ENCODE results near the gene HMCN2.

Gene HMCN2

DNA sequence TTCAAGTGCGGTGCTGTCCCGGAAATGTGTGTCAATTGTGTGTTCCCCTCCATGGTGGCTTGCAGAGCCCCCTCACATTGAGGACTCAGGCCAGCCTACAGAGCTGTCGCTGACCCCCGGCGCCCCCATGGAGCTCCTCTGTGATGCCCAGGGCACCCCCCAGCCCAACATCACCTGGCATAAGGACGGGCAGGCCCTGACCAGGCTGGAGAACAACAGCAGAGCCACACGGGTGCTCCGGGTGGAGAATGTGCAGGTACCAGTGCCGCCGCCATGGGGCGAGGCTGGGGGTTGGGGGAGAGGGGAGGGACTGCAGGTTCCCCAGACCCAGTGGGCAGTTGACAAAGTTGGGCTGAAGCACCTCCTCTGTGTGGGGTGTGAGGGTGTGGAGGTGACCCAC lies 128.8 kb downstream of the HMCN2 start:
- no peak overlapping the region for H3K4me3 ChIP-seq (ENCODE audit: low read depth, low read length)
- no peak for DNase-seq (ENCODE audit: low read depth)
- TF ChIP-seq, protein P1, sequence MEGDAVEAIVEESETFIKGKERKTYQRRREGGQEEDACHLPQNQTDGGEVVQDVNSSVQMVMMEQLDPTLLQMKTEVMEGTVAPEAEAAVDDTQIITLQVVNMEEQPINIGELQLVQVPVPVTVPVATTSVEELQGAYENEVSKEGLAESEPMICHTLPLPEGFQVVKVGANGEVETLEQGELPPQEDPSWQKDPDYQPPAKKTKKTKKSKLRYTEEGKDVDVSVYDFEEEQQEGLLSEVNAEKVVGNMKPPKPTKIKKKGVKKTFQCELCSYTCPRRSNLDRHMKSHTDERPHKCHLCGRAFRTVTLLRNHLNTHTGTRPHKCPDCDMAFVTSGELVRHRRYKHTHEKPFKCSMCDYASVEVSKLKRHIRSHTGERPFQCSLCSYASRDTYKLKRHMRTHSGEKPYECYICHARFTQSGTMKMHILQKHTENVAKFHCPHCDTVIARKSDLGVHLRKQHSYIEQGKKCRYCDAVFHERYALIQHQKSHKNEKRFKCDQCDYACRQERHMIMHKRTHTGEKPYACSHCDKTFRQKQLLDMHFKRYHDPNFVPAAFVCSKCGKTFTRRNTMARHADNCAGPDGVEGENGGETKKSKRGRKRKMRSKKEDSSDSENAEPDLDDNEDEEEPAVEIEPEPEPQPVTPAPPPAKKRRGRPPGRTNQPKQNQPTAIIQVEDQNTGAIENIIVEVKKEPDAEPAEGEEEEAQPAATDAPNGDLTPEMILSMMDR (IDR thresholded peaks at IDR 0.05; ENCODE audit: low read depth, low read length, missing control alignments): no peak

GRCh38 chr9:130394814-130395470 lies 129.4 kb downstream of the HMCN2 start:
- DNase-seq (ENCODE audit: low read depth): no peak
- TF ChIP-seq, protein P1 (IDR thresholded peaks at IDR 0.05; ENCODE audit: low read depth, low read length, missing control alignments): no peak
- H3K4me3 ChIP-seq (ENCODE audit: low read depth, low read length): no peak overlapping the region

DNA sequence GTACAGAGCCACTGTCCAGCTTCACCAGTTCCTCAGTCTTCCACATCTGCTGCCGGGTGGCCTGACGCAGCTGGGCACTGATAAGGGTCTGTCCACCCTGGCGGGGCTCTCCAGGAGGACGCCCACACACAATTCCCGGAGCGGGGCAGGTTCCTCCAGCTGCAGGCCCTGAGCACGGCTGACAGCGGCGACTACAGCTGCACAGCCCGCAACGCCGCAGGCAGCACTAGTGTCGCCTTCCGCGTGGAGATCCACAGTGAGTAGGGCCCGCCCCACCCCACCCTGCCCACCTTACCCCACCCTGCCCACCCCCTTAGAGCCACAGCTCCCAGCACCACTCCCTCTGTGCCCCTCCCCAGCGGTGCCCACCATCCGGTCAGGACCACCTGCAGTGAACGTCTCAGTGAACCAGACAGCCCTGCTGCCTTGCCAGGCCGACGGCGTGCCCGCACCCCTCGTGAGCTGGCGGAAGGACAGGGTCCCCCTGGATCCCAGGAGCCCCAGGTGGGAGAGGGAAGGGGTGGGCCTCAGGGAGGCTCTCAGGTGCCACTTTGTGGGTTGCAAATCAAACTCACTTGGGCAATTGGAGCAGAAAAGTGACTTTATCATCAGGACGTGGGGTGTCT lies 130.4 kb downstream of the HMCN2 start:
- DNase-seq (ENCODE audit: low read depth): no peak
- no peak overlapping the region for H3K4me3 ChIP-seq (ENCODE audit: low read depth, low read length)
- TF ChIP-seq, protein P1 (IDR thresholded peaks at IDR 0.05; ENCODE audit: low read depth, low read length, missing control alignments): no peak

- no peak overlapping the region for H3K4me3 ChIP-seq (ENCODE audit: low read depth, low read length)
- no peak for DNase-seq (ENCODE audit: low read depth)
- TF ChIP-seq, protein P1 (IDR thresholded peaks at IDR 0.05; ENCODE audit: low read depth, low read length, missing control alignments): no peak
These were observed 131.0 kb downstream of the HMCN2 start for GRCh38 chr9:130396581-130396980.

DNA sequence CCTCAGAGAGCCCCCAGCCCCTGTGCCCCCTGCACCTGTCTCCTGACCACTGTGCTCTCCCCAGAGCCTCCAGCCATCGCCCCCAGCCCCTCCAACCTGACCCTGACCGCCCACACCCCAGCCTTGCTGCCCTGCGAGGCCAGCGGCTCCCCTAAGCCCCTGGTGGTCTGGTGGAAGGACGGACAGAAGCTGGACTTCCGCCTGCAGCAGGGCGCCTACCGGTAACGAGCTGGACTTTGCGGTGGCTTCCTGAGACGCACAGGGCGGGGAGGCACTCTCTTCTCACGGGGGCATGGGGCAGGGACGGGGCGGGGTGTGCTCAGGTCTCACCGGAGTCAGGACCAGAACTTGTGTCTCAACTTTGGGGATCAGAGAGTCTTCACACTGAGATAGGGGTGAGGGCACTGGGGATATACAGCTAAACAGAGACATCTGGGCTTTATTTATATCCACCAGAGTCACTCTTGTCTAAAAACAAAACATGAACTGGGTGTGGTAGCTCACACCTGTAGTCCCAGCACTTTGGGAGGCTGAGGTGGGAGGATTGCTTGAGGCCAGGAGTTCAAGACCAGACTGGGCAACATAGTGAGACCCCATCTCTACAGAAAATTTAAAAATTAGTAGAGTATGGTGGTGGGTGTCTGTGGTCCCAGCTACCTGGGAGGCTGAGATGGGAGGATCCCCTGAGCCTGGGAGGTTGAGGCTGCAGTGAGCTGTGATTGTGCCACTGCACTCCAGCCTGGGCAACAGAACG lies 133.1 kb downstream of the HMCN2 start:
- H3K4me3 ChIP-seq (ENCODE audit: low read depth, low read length): no peak overlapping the region
- TF ChIP-seq, protein P1 (IDR thresholded peaks at IDR 0.05; ENCODE audit: low read depth, low read length, missing control alignments): no peak
- no peak for DNase-seq (ENCODE audit: low read depth)

DNA sequence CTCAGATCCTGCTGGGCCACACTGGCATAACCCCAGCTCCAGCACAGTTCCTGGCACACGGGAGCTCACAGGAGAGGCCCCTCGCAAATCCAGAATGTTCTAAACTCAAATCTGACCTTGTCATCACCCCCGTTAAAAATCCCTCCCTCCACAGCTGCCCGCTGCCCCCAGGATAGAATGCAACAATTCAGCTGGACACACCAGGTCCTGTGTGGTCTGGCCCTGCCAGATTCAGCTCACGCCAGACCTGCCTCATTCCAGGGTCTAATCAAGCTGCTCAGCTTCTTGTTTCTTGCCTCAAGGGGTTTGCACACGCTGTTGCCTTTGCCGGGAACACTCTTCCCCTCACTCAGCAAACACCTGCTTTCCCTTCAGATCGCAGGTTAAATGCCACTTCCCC lies 134.2 kb downstream of the HMCN2 start:
- no peak for DNase-seq (ENCODE audit: low read depth)
- TF ChIP-seq, protein P1 (IDR thresholded peaks at IDR 0.05; ENCODE audit: low read depth, low read length, missing control alignments): no peak
- no peak overlapping the region for H3K4me3 ChIP-seq (ENCODE audit: low read depth, low read length)
